ENCODE measurements around the gene RCBTB1. TPM values are rescaled to one million over a fixed set of nuclear protein-coding genes. Genes with fewer than 3 reads are reported as not detected.

RCBTB1 gene
- total and polyA plus RNA-seq, 7 experiments from 2014 or later: 8.1 to 22.2 (median 19.9) TPM

DNA sequence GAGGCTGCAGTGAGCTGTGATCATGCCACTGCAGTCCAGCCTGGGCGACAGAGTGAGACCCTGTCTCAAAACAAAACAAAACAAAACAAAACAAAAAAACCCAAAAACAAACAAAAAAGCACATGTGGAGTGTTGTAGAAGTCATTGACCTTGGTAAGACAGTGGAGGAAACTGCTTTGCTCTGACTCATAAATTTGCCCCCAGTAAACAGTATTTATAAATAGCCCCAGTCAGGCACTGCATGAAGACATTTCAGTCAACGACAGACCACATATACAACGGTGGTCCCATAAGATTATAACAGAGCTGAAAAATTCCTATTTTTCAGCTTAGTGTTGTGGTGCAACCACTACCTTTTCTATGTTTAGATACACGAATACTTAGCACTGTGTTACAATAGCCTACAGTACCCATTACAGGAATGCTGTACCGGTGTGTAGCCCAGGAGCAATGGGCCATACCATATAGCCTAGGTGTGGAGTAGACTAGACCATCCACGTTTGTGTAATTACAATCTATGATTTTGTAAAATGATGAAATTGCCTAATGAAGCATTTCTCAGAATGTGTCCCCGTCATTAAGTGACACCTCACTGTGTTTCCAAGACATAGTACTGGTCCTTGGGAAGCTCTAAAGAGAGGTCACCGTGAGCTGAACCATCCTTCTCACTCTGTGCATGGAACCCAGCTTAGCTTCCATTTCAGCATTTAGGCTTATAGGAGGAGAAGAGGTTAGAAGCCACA is 44.0 kb upstream of the RCBTB1 start:
- POLR2A ChIA-PET: interaction anchor here (0.6 kb wide), 1 partner anchor 12 kb away, joined by 3 read pairs; no protein-coding TSS in a partner anchor
- Mint-ChIP-seq H3K27me3 (no peaks in the 10 kb centered on the region), H3K36me3 (peaks cover 0 to 6% (median 0%) of the 10 kb centered on the region in 5 donors), H3K4me3 (peak overlapping the region in 8 of 10 donors; percentile 29 to 93 (median 52)), H3K4me1 (peaks cover 0 to 26% (median 19%) of the 10 kb centered on the region in 7 donors), H3K9me3 (peaks cover 0 to 6% (median 0%) of the 10 kb centered on the region in 11 donors), H3K27ac (peak overlapping the region in 3 of 9 donors; percentile 86 to 94 (median 88))
- DNase-seq: no peak
- no peak overlapping the region for H3K27ac ChIP-seq (ENCODE audit: low read depth, low read length)
- no peaks in the 10 kb centered on the region for H3K9me3 ChIP-seq (ENCODE audit: control insufficient read depth in 2 of 3, low read length in 3 of 3)
- H3K4me1 ChIP-seq (ENCODE audit: control insufficient read depth in 2 of 2, insufficient read depth in 2 of 2, low read length in 2 of 2): peaks cover 0 to 5% of the 10 kb centered on the region in 2 donors
- H3K4me3 ChIP-seq (ENCODE audit: low read length): no peak overlapping the region
- intact Hi-C loops (cut with micrococcal nuclease): no loop called here
- H3K36me3 ChIP-seq (ENCODE audit: control insufficient read depth in 2 of 3, insufficient read depth in 3 of 3, low read length in 3 of 3): no peaks in the 10 kb centered on the region
- no peaks in the 10 kb centered on the region for H3K27me3 ChIP-seq (ENCODE audit: control insufficient read depth in 2 of 2, insufficient read depth in 2 of 2, low read length in 2 of 2)
- CTCF ChIA-PET: interaction anchor here (0.6 kb wide), 1 partner anchor 39 kb away, joined by 7 read pairs; no protein-coding TSS in a partner anchor
- ATAC-seq: no peak

DNA sequence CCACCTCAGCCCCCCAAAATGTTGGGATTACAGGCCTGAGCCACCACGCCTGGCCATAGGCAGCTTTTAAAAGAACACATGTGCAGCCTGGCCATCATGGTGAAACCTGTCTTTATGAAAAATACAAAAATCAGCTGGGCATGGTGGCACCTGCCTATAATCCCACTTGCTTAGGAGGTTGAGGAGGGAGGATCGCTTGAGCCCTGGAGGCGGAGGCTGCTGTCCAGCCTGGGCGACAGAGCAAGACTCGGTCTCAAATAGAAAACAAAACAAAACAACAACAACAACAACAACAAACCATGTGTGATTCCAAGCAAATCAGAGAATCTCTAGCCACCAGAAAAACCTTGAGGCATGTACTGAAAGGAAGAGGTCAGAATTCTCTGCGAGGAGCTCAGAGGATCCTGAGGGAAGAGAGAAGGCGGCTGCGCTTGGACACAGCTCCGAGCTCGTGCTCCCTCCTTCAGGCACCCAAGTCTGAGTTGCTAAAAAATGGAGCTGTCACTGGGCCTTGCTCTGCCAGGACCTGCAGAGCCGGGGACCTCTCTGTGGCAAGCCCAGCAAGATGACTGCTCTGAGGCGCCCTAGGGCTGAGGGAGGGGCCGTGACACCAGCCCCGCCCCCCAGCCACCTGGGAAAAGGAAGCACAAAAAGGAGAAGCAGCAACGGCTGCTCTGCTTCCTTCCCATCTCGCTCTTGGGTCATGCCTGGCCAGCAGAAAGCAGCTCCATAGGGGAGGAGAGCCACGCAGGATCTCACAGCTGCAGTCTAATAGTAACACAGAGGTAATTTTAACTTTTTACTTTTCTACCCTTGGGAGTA is 42.7 kb upstream of the RCBTB1 start, which contains the start of gene ARL11:
TSS of gene ARL11 (plus strand) at position 677 of the 822 bp plus-strand sequence. CDS start 1,941 bp downstream, outside the sequence.
- CTCF ChIA-PET: no interaction called here
- Histone ChIP-seq H3K27me3 (ENCODE audit: control insufficient read depth in 2 of 2, insufficient read depth in 2 of 2, low read length in 2 of 2) (no peaks in the 10 kb centered on the region), H3K36me3 (ENCODE audit: control insufficient read depth in 2 of 3, insufficient read depth in 3 of 3, low read length in 3 of 3) (no peaks in the 10 kb centered on the region), H3K27ac (ENCODE audit: low read depth, low read length) (no peak within 1 kb of the TSS), H3K4me3 (ENCODE audit: low read length) (peak within 1 kb of the TSS; percentile 40), H3K4me1 (ENCODE audit: control insufficient read depth in 2 of 2, insufficient read depth in 2 of 2, low read length in 2 of 2) (peaks cover 0 to 5% of the 10 kb centered on the region in 2 donors), H3K9me3 (ENCODE audit: control insufficient read depth in 2 of 3, low read length in 3 of 3) (no peaks in the 10 kb centered on the region)
- Mint-ChIP-seq H3K27ac (peak within 1 kb of the TSS; percentile 7 to 94 (median 71)), H3K36me3 (peaks cover 0 to under 1% (median 0%) of the 10 kb centered on the region in 5 donors), H3K9me3 (peaks cover 0 to 1% (median 0%) of the 10 kb centered on the region in 11 donors), H3K4me3 (peak within 1 kb of the TSS; percentile 76 to 93 (median 88)), H3K4me1 (peaks cover 0 to 21% (median 18%) of the 10 kb centered on the region in 7 donors), H3K27me3 (no peaks in the 10 kb centered on the region)
- POLR2A ChIA-PET: interaction anchor here (1.1 to 1.6 kb wide), 4 partner anchors 13 to 88 kb away, joined by 3 to 4 read pairs (median 4); partner anchors contain the start of gene RCBTB1
- DNase-seq (peak; percentile 33 to 66 (median 47)), ATAC-seq (peak; percentile 92)
- intact Hi-C loops (cut with micrococcal nuclease): no loop called here

DNA sequence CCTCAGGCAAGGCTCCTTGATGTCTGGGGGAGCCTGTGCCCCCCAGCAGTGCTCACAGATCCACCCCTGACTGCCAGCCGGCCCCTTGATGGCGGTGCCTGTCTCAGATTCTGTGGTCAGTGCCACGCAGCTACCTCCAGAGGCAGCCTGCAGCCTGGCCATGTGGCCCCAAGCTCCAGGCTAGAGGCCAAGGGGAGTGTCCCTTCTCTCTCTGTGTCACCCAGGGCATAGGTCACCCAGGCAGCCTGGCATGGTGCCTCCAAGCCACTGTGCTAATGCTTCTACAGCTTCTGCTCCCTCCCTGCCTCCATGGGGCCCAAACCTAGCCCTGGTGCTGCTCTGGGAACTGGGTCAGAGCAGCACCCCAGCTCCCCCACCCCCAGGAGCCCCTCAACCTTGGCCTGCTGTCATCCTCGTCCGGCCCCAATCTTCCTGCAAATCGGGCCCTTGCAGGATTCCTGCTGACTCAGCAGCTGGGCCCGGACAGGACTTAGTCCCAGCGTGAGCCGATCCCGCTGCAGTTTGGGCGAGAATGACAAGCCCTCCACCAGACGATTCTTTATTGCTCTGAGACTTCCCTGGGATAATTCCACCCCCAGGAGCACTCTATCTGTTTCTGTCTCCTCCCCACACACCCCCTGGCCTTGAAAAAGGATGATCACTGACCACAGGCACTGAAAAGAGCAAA is 40.2 kb upstream of the RCBTB1 start:
- Histone ChIP-seq H3K27me3 (ENCODE audit: control insufficient read depth in 2 of 2, insufficient read depth in 2 of 2, low read length in 2 of 2) (no peaks in the 10 kb centered on the region), H3K27ac (ENCODE audit: low read depth, low read length) (no peak overlapping the region), H3K36me3 (ENCODE audit: control insufficient read depth in 2 of 3, insufficient read depth in 3 of 3, low read length in 3 of 3) (no peaks in the 10 kb centered on the region), H3K9me3 (ENCODE audit: control insufficient read depth in 2 of 3, low read length in 3 of 3) (no peaks in the 10 kb centered on the region), H3K4me3 (ENCODE audit: low read length) (no peak overlapping the region), H3K4me1 (ENCODE audit: control insufficient read depth in 2 of 2, insufficient read depth in 2 of 2, low read length in 2 of 2) (peaks cover 0 to 5% of the 10 kb centered on the region in 2 donors)
- Mint-ChIP-seq H3K4me3 (no peak overlapping the region), H3K9me3 (no peaks in the 10 kb centered on the region), H3K27ac (no peak overlapping the region), H3K4me1 (peaks cover 0 to 21% (median 18%) of the 10 kb centered on the region in 7 donors), H3K27me3 (peaks cover 0 to 4% (median 0%) of the 10 kb centered on the region in 5 donors), H3K36me3 (no peaks in the 10 kb centered on the region)
- ChIA-PET POLR2A (no interaction called here), CTCF (interaction anchor here (0.6 kb wide), 1 partner anchor 17 kb away, joined by 5 read pairs; no protein-coding TSS in a partner anchor)
- intact Hi-C loops (cut with micrococcal nuclease): no loop called here
- DNase-seq (no peak), ATAC-seq (no peak)

DNA sequence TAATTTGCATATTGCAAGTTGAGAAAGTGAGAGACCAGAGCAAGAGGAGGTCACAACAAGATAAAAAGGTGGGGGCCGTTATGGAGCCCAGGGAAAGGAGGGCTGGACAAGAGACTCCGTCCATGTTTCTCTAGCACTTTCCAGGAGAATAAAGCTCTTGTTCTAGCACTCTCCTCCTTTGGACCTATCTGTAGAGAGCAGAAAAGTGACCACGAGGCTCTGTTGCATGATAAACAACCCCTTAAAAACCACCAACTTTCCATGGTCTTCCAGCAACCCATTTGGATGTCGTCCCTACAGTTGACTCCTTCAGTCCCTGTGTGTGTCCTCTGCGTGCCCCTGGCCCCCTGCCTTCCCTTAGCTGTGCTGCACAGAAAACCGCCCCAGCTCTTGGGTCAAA is 38.9 kb upstream of the RCBTB1 start:
- intact Hi-C loops (cut with micrococcal nuclease): no loop called here
- H3K36me3 Mint-ChIP-seq: no peaks in the 10 kb centered on the region
- H3K4me3 Mint-ChIP-seq: no peak overlapping the region
- peaks cover 0 to 5% of the 10 kb centered on the region in 2 donors for H3K4me1 ChIP-seq (ENCODE audit: control insufficient read depth in 2 of 2, insufficient read depth in 2 of 2, low read length in 2 of 2)
- no peaks in the 10 kb centered on the region for H3K9me3 ChIP-seq (ENCODE audit: control insufficient read depth in 2 of 3, low read length in 3 of 3)
- H3K27ac ChIP-seq (ENCODE audit: low read depth, low read length): no peak overlapping the region
- ATAC-seq: no peak
- H3K4me1 Mint-ChIP-seq: peaks cover 0 to 23% (median 15%) of the 10 kb centered on the region in 7 donors
- H3K36me3 ChIP-seq (ENCODE audit: control insufficient read depth in 2 of 3, insufficient read depth in 3 of 3, low read length in 3 of 3): no peaks in the 10 kb centered on the region
- H3K4me3 ChIP-seq (ENCODE audit: low read length): no peak overlapping the region
- H3K27ac Mint-ChIP-seq: no peak overlapping the region
- no peak for DNase-seq
- H3K27me3 ChIP-seq (ENCODE audit: control insufficient read depth in 2 of 2, insufficient read depth in 2 of 2, low read length in 2 of 2): no peaks in the 10 kb centered on the region
- POLR2A ChIA-PET: interaction anchor here (0.6 kb wide), 1 partner anchor 1331 kb away, joined by 3 read pairs; no protein-coding TSS in a partner anchor
- H3K9me3 Mint-ChIP-seq: no peaks in the 10 kb centered on the region
- CTCF ChIA-PET: no interaction called here
- peaks cover 0 to 4% (median 0%) of the 10 kb centered on the region in 5 donors for H3K27me3 Mint-ChIP-seq

DNA sequence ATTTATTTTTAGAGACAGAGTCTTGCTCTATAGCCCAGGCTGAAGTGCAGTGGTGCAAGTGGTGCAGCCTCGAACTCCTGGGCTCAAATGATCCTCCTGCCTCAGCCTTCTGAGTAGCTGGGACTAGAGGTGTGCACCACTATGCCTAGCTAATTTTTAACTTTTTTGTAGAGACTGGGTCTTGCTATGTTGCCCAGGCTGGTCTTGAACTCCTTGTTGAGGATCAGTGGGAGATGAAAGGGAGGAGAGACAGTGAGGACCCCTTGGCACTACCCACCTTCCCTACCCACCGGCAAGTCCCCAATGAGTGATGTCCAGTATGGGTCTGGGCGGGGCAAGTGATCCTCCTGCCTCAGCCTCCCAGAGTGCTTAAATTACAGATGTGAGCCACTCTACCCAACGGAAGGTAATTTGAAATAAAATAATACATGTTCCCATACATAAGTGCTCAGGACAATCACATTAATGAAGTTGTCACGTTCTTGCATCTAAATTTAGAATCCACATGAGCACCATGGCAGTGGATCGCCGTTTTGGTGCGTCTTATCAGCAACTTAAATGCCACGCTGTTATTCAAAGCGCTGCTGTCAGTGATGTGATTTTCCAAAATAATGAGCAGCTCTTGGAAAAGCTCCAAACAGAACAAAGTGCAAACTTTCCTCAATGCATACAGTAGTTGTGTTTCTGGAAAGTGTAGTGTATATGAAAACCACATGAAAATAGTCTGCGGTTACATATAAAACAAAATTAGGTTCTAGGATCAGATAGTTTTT is 37.0 kb upstream of the RCBTB1 start:
- intact Hi-C loops (cut with micrococcal nuclease): no loop called here
- CTCF ChIA-PET: interaction anchor here (0.6 kb wide), 1 partner anchor 84 kb away, joined by 4 read pairs; no protein-coding TSS in a partner anchor
- Histone ChIP-seq H3K27me3 (ENCODE audit: control insufficient read depth in 2 of 2, insufficient read depth in 2 of 2, low read length in 2 of 2) (no peaks in the 10 kb centered on the region), H3K4me1 (ENCODE audit: control insufficient read depth in 2 of 2, insufficient read depth in 2 of 2, low read length in 2 of 2) (no peaks in the 10 kb centered on the region), H3K9me3 (ENCODE audit: control insufficient read depth in 2 of 3, low read length in 3 of 3) (no peaks in the 10 kb centered on the region), H3K36me3 (ENCODE audit: control insufficient read depth in 2 of 3, insufficient read depth in 3 of 3, low read length in 3 of 3) (no peaks in the 10 kb centered on the region), H3K4me3 (ENCODE audit: low read length) (no peak overlapping the region), H3K27ac (ENCODE audit: low read depth, low read length) (no peak overlapping the region)
- no peaks in the 10 kb centered on the region for H3K36me3 Mint-ChIP-seq
- POLR2A ChIA-PET: no interaction called here
- ATAC-seq: no peak
- H3K27me3 Mint-ChIP-seq: peaks cover 0 to 5% (median 3%) of the 10 kb centered on the region in 5 donors
- no peaks in the 10 kb centered on the region for H3K9me3 Mint-ChIP-seq
- no peak overlapping the region for H3K27ac Mint-ChIP-seq
- no peak for DNase-seq
- no peak overlapping the region for H3K4me3 Mint-ChIP-seq
- H3K4me1 Mint-ChIP-seq: peaks cover 0 to 10% (median 0%) of the 10 kb centered on the region in 7 donors

All from naive thymus-derived CD4-positive, alpha-beta T cell (primary cell).